GM12878 (cell line): ENCODE measurements around the gene AP3B2.

Experiments
- ATF2 ChIP-seq: IDR thresholded peaks from 2 replicates; pipeline ENCODE4 v1.6.1; 2012; ENCODE audit warnings: low read length, inconsistent platforms
- CBX5 ChIP-seq: sonication (generic); IDR thresholded peaks from 2 replicates; pipeline ENCODE4 v1.6.1; 2016; ENCODE audit warnings: low read depth, moderate library complexity, mild to moderate bottlenecking, inconsistent platforms
- CTCF ChIP-seq, 3 experiments: IDR thresholded peaks in 2 of 3; conservative IDR thresholded peaks in 1 of 3; 2 replicates each; pipeline ENCODE4 v1.5.1; 2011; ENCODE audit warnings: low read depth in 3 of 3, low read length in 3 of 3, mild to moderate bottlenecking in 3 of 3, control low read depth in 2 of 3, moderate library complexity in 2 of 3, inconsistent platforms in 1 of 3, mixed read lengths in 1 of 3; ENCODE audit not compliant: control insufficient read depth in 2 of 3, insufficient read depth in 1 of 3; ENCODE audit errors: extremely low read depth in 1 of 3
- NR2C2 ChIP-seq: IDR thresholded peaks from 2 replicates; pipeline ENCODE4 v1.6.1; 2011; ENCODE audit warnings: borderline replicate concordance, low read depth; ENCODE audit not compliant: control insufficient read depth, insufficient read length
- TCF7 ChIP-seq: IDR thresholded peaks from 2 replicates; pipeline ENCODE4 v1.6.1; 2014; ENCODE audit warnings: antibody characterized with exemption, borderline replicate concordance

GRCh38 chr15:82730022-82730530, 20.4 kb upstream of the AP3B2 start:
- TF ChIP-seq ATF2 = no peak
- no peak for TF ChIP-seq NR2C2
- TF ChIP-seq CTCF (IDR thresholded peaks at IDR 0.05 in 2 of 3, conservative IDR thresholded peaks at IDR 0.05 in 1 of 3; ENCODE audit: control insufficient read depth in 2 of 3, extremely low read depth in 1 of 3, insufficient read depth in 1 of 3, low read depth in 3 of 3, low read length in 3 of 3) = no peak
- TF ChIP-seq CBX5 = no peak
- TF ChIP-seq TCF7 = no peak
